Ramos (cell line): ENCODE measurements around the gene CHAC1.
"Not testable (repeated sequence)": the region's sequence is repeated elsewhere in the genome, so short reads cannot be mapped to it uniquely, and the experiment has no call there.

Experiments used
- in situ Hi-C: fragments of 300-500 bp; cut with MboI; formaldehyde crosslinking; loops from one replicate; pipeline ENCODE4 v1.14.3; 2022; ENCODE audit warnings: low sequenced_read_pairs; ENCODE audit not compliant: unreplicated experiment

CHAC1 gene

GRCh38 chr15:40955141-40955903 is 2.1 kb downstream of the CHAC1 start:
- in situ Hi-C loops, result no loop called here

- in situ Hi-C loops, result no loop called here
Measured at GRCh38 chr15:40955930-40956540, 2.8 kb downstream of the CHAC1 start.

GRCh38 chr15:40956541-40956982 is 3.3 kb downstream of the CHAC1 start:
- in situ Hi-C loops, result no loop called here

DNA sequence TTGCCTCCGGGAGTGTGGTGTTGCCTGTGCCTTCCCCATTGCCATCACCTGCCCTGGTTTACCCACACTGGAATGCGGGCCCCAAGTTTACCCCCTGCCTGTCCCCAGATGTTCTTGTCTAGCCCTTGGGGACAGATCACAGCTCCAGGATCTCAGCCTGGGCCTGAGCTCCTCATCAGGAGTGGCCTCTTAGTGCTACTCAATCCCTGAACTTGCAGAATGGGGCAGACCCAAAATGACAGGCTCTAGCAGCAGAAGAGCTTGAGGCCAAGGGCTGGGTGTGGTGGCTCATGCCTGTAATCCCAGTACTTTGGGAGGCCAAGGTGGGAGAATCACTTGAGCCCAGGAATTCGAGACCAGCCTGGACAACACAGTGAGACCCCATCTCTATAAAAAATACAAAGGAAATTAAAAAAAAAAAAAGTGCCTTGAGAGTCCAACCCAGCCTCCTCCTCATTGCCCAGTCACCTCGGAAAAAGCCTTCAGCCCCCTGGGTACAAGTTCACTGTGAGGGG is 3.8 kb downstream of the CHAC1 start:
- in situ Hi-C loops, result no loop called here

DNA sequence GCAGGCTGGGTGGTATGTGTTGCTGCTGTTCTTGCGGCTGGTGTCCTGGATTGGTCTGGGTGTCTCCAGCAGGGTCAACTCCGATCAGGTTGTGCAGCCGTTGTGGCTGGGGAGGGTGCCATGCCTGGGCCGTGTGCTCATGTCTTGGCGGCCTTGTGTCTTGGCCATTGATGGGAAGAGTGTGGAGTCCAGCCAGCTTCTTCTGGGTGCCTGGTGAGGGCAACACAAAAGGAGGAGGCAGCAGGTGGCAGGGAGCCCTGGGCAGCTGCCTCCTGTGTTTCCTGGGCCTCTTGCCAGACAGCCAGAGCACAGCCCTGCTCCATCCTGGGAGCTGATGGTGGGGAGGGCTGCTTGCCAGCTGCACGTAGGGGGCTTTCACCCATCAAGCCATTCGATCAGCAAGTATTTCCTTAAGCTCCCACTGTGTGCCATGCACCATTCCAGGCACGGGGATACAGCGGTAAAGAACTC is 4.3 kb downstream of the CHAC1 start:
- in situ Hi-C loops, result no loop called here

DNA sequence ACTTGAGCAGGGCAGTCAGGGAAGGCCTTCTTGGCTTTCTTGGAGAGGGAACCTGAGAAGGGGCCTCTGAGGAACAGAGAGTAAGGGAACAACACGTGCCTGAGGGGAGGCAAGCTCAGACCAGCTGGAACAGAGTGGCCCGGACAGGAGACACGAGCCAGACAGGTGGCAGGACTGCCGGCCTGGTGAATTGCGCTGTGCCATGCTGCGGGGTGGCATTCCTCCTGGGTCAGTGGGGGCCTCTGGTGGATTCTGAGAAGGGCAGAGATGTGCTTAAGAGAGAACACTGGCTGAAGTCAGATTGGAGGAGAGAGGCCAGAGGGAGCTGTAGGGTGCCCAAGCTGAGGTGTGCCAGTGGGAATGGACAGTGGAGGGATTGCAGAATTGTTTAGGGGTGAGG is 4.9 kb downstream of the CHAC1 start:
- in situ Hi-C loops, result no loop called here

DNA sequence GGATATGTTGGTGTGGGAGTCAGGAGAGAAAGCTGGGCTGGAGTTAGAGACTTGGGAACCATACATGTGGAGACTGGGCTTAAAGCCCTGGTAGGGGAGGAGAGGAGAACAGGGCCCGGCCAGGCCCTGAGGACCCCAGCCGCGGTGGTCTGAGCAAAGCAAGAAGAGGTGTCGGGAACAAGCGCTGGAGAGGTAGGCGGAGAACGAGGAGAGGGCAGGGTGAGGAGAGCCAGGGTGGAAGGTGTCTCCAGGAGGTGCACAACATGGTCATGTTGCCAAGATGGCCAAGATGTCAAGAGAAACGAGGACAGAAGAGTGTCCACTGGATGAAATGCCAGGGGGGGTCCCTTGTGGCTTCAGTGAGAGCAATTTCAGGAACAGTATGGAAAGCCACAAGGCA is 5.5 kb downstream of the CHAC1 start:
- in situ Hi-C loops, result no loop called here

GRCh38 chr15:40959331-40960141 is 6.3 kb downstream of the CHAC1 start:
- in situ Hi-C loops, result no loop called here

DNA sequence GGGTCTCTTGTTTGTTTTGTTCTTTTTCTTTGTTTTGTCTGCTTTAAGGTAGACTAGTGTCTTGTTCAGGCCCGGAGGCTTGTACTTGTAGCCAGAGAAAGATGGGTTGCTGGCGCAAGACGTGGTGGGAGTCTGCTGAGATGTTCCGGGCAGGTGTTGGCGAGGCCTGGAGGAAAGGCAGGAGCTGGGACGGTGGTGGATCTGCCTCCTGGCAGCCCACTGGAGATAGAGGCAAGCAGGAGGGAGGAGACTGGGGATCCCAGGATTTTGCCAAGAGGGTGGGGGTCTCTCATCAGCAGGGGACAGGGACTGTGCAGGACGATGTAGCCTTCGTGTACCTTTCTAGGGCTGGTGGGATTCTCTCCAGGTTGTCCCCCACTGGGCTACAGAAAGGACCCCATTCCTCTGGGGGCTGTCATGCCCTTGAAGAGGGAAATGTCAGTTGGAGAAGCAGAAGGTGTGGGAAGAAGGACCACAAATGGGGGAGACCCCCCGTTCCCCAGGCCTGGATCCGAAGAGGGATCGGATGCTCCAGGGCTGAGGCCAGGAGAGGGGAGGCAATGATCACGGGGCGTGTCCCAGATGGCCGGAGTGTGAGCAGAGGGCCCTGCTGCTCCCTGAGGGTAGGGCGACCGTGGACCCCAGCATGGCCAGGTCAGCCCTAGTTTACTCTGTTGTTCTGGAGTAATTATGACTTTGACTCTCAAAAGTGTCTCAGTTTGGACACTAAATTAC is 7.0 kb downstream of the CHAC1 start:
- in situ Hi-C loops, result no loop called here

GRCh38 chr15:40960925-40961324 is 7.7 kb downstream of the CHAC1 start:
- in situ Hi-C loops, result no loop called here

DNA sequence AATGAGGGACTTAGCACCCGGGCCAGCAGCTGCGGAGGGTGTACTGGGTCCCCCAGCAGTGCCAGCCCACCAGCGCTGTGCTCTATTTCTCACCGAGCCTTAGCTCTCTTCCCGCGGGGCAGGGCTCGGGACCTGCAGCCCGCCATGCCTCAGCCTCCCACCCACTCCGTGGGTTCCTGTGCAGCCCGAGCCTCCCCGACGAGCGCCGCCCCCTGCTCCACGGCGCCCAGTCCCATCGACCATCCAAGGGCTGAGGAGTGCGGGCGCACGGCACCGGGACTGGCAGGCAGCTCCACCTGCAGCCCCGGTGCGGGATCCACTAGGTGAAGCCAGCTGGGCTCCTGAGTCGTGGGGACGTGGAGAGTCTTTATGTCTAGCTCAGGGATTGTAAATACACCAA is 8.5 kb downstream of the CHAC1 start:
- in situ Hi-C loops, result not testable (repeated sequence)

GRCh38 chr15:40962317-40962716 is 9.0 kb downstream of the CHAC1 start:
- in situ Hi-C loops, result not testable (repeated sequence)

- in situ Hi-C loops, result no loop called here
Measured at GRCh38 chr15:40963201-40963600, 9.9 kb downstream of the CHAC1 start.

- in situ Hi-C loops, result no loop called here
Measured at GRCh38 chr15:40964006-40964405, 10.7 kb downstream of the CHAC1 start.

- in situ Hi-C loops, result no loop called here
Measured at GRCh38 chr15:40964634-40965033, 11.4 kb downstream of the CHAC1 start.

- in situ Hi-C loops, result no loop called here
Measured at GRCh38 chr15:40968290-40969085, 15.2 kb downstream of the CHAC1 start.

DNA sequence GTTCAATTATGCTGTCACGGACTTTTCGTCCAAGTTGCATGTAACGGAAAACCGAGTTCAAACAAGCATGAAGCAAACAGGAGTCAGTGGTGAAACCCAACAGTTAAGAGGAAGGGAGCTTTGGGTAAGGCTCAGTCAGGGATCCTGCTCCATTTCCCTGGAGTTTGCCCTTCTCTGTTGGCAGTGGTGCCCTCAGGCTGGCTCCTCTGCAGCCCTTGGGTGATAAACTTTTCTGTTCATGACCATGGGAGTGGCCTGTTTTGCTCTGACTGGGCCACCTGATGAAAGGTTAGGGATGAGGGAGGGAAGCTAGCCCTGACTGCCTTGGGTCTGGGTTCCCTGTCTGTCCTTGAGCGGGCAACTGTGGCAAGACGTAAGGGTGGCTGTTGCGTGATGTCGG is 16.1 kb downstream of the CHAC1 start:
- in situ Hi-C loops, result no loop called here

GRCh38 chr15:40974879-40975278 is 21.6 kb downstream of the CHAC1 start:
- in situ Hi-C loops, result no loop called here

- in situ Hi-C loops, result no loop called here
Measured at GRCh38 chr15:40976819-40977218, 23.5 kb downstream of the CHAC1 start.
